Loucy (cell line): ENCODE results near the gene PHKG1.
"Not testable (repeated sequence)": the region's sequence is repeated elsewhere in the genome, so short reads cannot be mapped to it uniquely, and the experiment has no call there.

ENCODE experiments used
- H2AFZ ChIP-seq: fragments of 200-600 bp; sonication (generic); 2 replicates; pipeline ENCODE4 v1.6.0; 2016; ENCODE audit warnings: antibody characterized with exemption, mild to moderate bottlenecking, low read length, moderate library complexity
- H3F3A ChIP-seq: fragments of 200-600 bp; 2 replicates; pipeline ENCODE4 v1.6.0; 2016; ENCODE audit warnings: antibody characterized with exemption, low read depth, mild to moderate bottlenecking
- H3K27me3 ChIP-seq: fragments of 200-600 bp; sonication (generic); 2 replicates; pipeline ENCODE4 v1.6.1; 2014; ENCODE audit warnings: low read length, mild to moderate bottlenecking; ENCODE audit not compliant: insufficient read depth, poor library complexity, severe bottlenecking
- H3K36me3 ChIP-seq: fragments of 200-600 bp; sonication (generic); 2 replicates; pipeline ENCODE4 v1.6.1; 2016; ENCODE audit warnings: low read length; ENCODE audit not compliant: insufficient read depth
- H3K4me1 ChIP-seq: fragments of 200-600 bp; sonication (generic); 2 replicates; pipeline ENCODE4 v1.5.1; 2014; ENCODE audit warnings: low read length, mild to moderate bottlenecking; ENCODE audit not compliant: insufficient read depth, poor library complexity, severe bottlenecking
- H3K4me2 ChIP-seq: fragments of 200-600 bp; sonication (generic); 2 replicates; pipeline ENCODE4 v1.6.0; 2014; ENCODE audit warnings: antibody characterized with exemption, low read length, low read depth, mild to moderate bottlenecking; ENCODE audit not compliant: poor library complexity, severe bottlenecking
- H3K4me3 ChIP-seq: fragments of 200-600 bp; sonication (generic); 2 replicates; pipeline ENCODE4 v1.5.1; 2014; ENCODE audit warnings: low read length, mild to moderate bottlenecking, mixed read lengths; ENCODE audit not compliant: poor library complexity, severe bottlenecking
- H3K79me2 ChIP-seq: fragments of 200-600 bp; sonication (generic); 2 replicates; pipeline ENCODE4 v1.6.1; 2014; ENCODE audit warnings: low read length; ENCODE audit not compliant: insufficient read depth
- H3K9ac ChIP-seq: fragments of 200-600 bp; sonication (generic); 2 replicates; pipeline ENCODE4 v1.6.0; 2014; ENCODE audit warnings: mild to moderate bottlenecking, low read depth, low read length, moderate library complexity; ENCODE audit not compliant: poor library complexity, severe bottlenecking
- H3K9me2 ChIP-seq: fragments of 200-600 bp; sonication (generic); replicated peaks from 2 replicates; pipeline ENCODE4 v1.6.1; 2016; ENCODE audit warnings: low read depth, low read length, mixed read lengths
- H3K9me3 ChIP-seq: fragments of 200-600 bp; sonication (generic); 2 replicates; pipeline ENCODE4 v1.6.1; 2014; ENCODE audit warnings: mild to moderate bottlenecking, antibody characterized with exemption, low read length, low read depth; ENCODE audit not compliant: insufficient read depth
- H4K20me1 ChIP-seq: fragments of 200-600 bp; sonication (generic); 2 replicates; pipeline ENCODE4 v1.6.0; 2014; ENCODE audit warnings: antibody characterized with exemption, low read length, mild to moderate bottlenecking; ENCODE audit not compliant: insufficient read depth, poor library complexity, severe bottlenecking
- CTCF ChIP-seq: fragments of 200-600 bp; sonication (generic); conservative IDR thresholded peaks from 2 replicates; pipeline ENCODE4 v1.5.1; 2014; ENCODE audit warnings: mild to moderate bottlenecking, antibody characterized with exemption, low read length
- EZH2phosphoT487 ChIP-seq: fragments of 200-600 bp; IDR thresholded peaks from 2 replicates; pipeline ENCODE4 v1.6.1; 2018; ENCODE audit warnings: antibody characterized with exemption, mild to moderate bottlenecking, moderate library complexity, borderline replicate concordance

PHKG1 gene

GRCh38 chr7:56074371-56074791 is 18.4 kb downstream of the PHKG1 start:
- H4K20me1 ChIP-seq: no peaks in the 10 kb centered on the region
- H3K4me1 ChIP-seq: no peaks in the 10 kb centered on the region
- no peak overlapping the region for H2AFZ ChIP-seq
- TF ChIP-seq EZH2phosphoT487: no peak
- peak; percentile 83 for TF ChIP-seq CTCF
- no peaks in the 10 kb centered on the region for H3F3A ChIP-seq
- no peak overlapping the region for H3K4me3 ChIP-seq
- H3K9me3 ChIP-seq: no peaks in the 10 kb centered on the region
- peaks cover 19% of the 10 kb centered on the region; the same call in 1 of the 2 replicates for H3K36me3 ChIP-seq
- no peak overlapping the region for H3K9ac ChIP-seq
- H3K9me2 ChIP-seq: no peaks in the 10 kb centered on the region
- H3K4me2 ChIP-seq: no peak overlapping the region
- H3K27me3 ChIP-seq: no peaks in the 10 kb centered on the region
- no peaks in the 10 kb centered on the region for H3K79me2 ChIP-seq

GRCh38 chr7:56066376-56066775 is 26.4 kb downstream of the PHKG1 start:
- not testable (repeated sequence) for H3K9me3 ChIP-seq, H3K9me2 ChIP-seq, H3K4me3 ChIP-seq, H3K27me3 ChIP-seq, H2AFZ ChIP-seq, H3K9ac ChIP-seq
- peak overlapping the region; percentile 61 for H3K4me2 ChIP-seq
- H3K4me1 ChIP-seq: peaks cover 23% of the 10 kb centered on the region
- peaks cover 32% of the 10 kb centered on the region for H4K20me1 ChIP-seq
- H3F3A ChIP-seq: peaks cover 15% of the 10 kb centered on the region; the same call in 1 of the 2 replicates
- peaks cover 26% of the 10 kb centered on the region; the same call in 1 of the 2 replicates for H3K36me3 ChIP-seq
- H3K79me2 ChIP-seq: peaks cover 28% of the 10 kb centered on the region

GRCh38 chr7:56063882-56064625 is 28.7 kb downstream of the PHKG1 start, which contains the start of gene SUMF2:
Gene SUMF2, plus strand, starts transcription at chr7:56064286. Its CDS starts 26 bp downstream, at chr7:56064312.
- H3K9me2 ChIP-seq: no peaks in the 10 kb centered on the region
- TF ChIP-seq EZH2phosphoT487: no peak
- TF ChIP-seq CTCF: peak; percentile 18; the same call in 1 of the 2 replicates
- peak within 1 kb of the TSS; percentile 94 for H3K9ac ChIP-seq
- peak within 1 kb of the TSS; percentile 85 for H2AFZ ChIP-seq
- H3K79me2 ChIP-seq: peaks cover 44% of the 10 kb centered on the region
- peaks cover 23% of the 10 kb centered on the region for H3K4me1 ChIP-seq
- peak within 1 kb of the TSS; percentile 61 for H3K4me2 ChIP-seq
- H3K9me3 ChIP-seq: no peaks in the 10 kb centered on the region
- peaks cover 49% of the 10 kb centered on the region for H4K20me1 ChIP-seq
- H3K4me3 ChIP-seq: peak within 1 kb of the TSS; percentile 83
- no peaks in the 10 kb centered on the region for H3K27me3 ChIP-seq
- H3K36me3 ChIP-seq: peaks cover 39% of the 10 kb centered on the region
- H3F3A ChIP-seq: peaks cover 15% of the 10 kb centered on the region; the same call in 1 of the 2 replicates
